B cell (primary cell): Measurements from ENCODE around the gene C20orf204. TPM values are rescaled to one million over a fixed set of nuclear protein-coding genes. Genes with fewer than 3 reads are reported as not detected.
"Not testable (repeated sequence)": the region's sequence is repeated elsewhere in the genome, so short reads cannot be mapped to it uniquely, and the experiment has no call there.

Experiments
- ATAC-seq: fragments of 200-7000 bp; cut with Tn5 transposase; one replicate; pipeline ENCODE4 v1.10.0; 2021; ENCODE audit warnings: low read depth, mild to moderate bottlenecking, moderate number of reproducible peaks, moderate library complexity
- CTCF ChIA-PET: fragments of 350-600 bp; sonication (Branson Sonifier 250); formaldehyde crosslinking; loops from one replicate; lab custom pipeline; 2021; ENCODE audit warnings: antibody characterized with exemption, inconsistent platforms; lab: Charles Lee
- POLR2A ChIA-PET: fragments of 350-600 bp; sonication (Branson Sonifier 250); formaldehyde crosslinking; loops from one replicate; lab custom pipeline; 2021; ENCODE audit warnings: antibody characterized with exemption; lab: Charles Lee
- DNase-seq: peaks from one replicate; pipeline ENCODE4 v3.0.0; 2013
- H2AFZ ChIP-seq: 2 replicates; pipeline ENCODE4 v1.6.1; 2012; ENCODE audit warnings: mild to moderate bottlenecking, low read depth, low read length; ENCODE audit not compliant: insufficient read depth, poor library complexity, severe bottlenecking
- H3K27ac ChIP-seq, 2 donors: 1 replicate in 1 of 2; 2 replicates in 1 of 2; pipeline ENCODE4 v1.5.1; 2012 to 2013; ENCODE audit warnings: low read length in 2 of 2, mild to moderate bottlenecking in 2 of 2, moderate library complexity in 1 of 2
- H3K27me3 ChIP-seq, 4 experiments: fragments of 200-600 bp in 1 of 4; sonication (generic) in 1 of 4; replicated peaks in 1 of 4; 1 replicate in 2 of 4; 2 replicates in 2 of 4; pipeline versions ENCODE4 v1.6.1 to v1.7.0; 2013 to 2016; ENCODE audit warnings: low read length in 3 of 4, mild to moderate bottlenecking in 2 of 4, mixed read lengths in 1 of 4, moderate library complexity in 1 of 4; ENCODE audit not compliant: insufficient read depth in 4 of 4, control insufficient read depth in 3 of 4; ENCODE audit errors: control extremely low read depth in 1 of 4
- H3K36me3 ChIP-seq, 2 experiments: replicated peaks in 1 of 2; 1 replicate in 1 of 2; 2 replicates in 1 of 2; pipeline versions ENCODE4 v1.6.1 to v1.7.1; 2013; ENCODE audit warnings: low read length in 1 of 2; ENCODE audit not compliant: insufficient read depth in 2 of 2, control insufficient read depth in 1 of 2; ENCODE audit errors: control extremely low read depth in 1 of 2, extremely low read depth in 1 of 2
- H3K4me1 ChIP-seq, 2 donors: fragments of 200-600 bp in 1 of 2; sonication (generic) in 1 of 2; 1 replicate in 1 of 2; 2 replicates in 1 of 2; pipeline versions ENCODE4 v1.5.1 to v1.6.1; 2013 to 2017; ENCODE audit warnings: low read length in 2 of 2; ENCODE audit not compliant: control insufficient read depth in 2 of 2, insufficient read depth in 2 of 2
- H3K4me2 ChIP-seq: replicated peaks from 2 replicates; pipeline ENCODE3; 2012; ENCODE audit warnings: mild to moderate bottlenecking, low read depth, low read length; ENCODE audit not compliant: poor library complexity, severe bottlenecking
- H3K4me3 ChIP-seq, 5 experiments: fragments of 200-600 bp in 1 of 5; sonication (generic) in 1 of 5; 1 replicate in 3 of 5; 2 replicates in 2 of 5; pipeline versions ENCODE4 v1.5.1 to v1.7.0; 2011 to 2016; ENCODE audit warnings: low read length in 4 of 5, mild to moderate bottlenecking in 4 of 5, low read depth in 2 of 5, control low read depth in 1 of 5, moderate library complexity in 1 of 5; ENCODE audit not compliant: insufficient read depth in 1 of 5; ENCODE audit errors: control extremely low read depth in 1 of 5, extremely low read depth in 1 of 5
- H3K79me2 ChIP-seq: fragments of 200-600 bp; sonication (generic); one replicate; pipeline ENCODE4 v1.6.0; 2016; ENCODE audit warnings: low read length; ENCODE audit not compliant: control insufficient read depth, insufficient read depth
- H3K9ac ChIP-seq: fragments of 200-600 bp; sonication (generic); 2 replicates; pipeline ENCODE4 v1.6.1; 2017; ENCODE audit warnings: mild to moderate bottlenecking, low read length, moderate library complexity
- H3K9me3 ChIP-seq, 3 donors: one replicate each; pipeline versions ENCODE4 v1.6.1 to v1.7.1; 2013; ENCODE audit warnings: low read length in 2 of 3; ENCODE audit not compliant: control insufficient read depth in 2 of 3, insufficient read depth in 1 of 3; ENCODE audit errors: control extremely low read depth in 1 of 3
- H4K20me1 ChIP-seq: 2 replicates; pipeline ENCODE4 v1.6.0; 2012; ENCODE audit warnings: mild to moderate bottlenecking, low read length; ENCODE audit not compliant: insufficient read depth, control insufficient read depth, poor library complexity, severe bottlenecking
- H3K27ac Mint-ChIP-seq: one replicate; pipeline ENCODE4 v1.8.0; 2021; ENCODE audit warnings: mixed read lengths
- H3K27me3 Mint-ChIP-seq: one replicate; pipeline ENCODE4 v1.8.0; 2021; ENCODE audit warnings: mixed read lengths
- H3K4me1 Mint-ChIP-seq: one replicate; pipeline ENCODE4 v1.8.0; 2021; ENCODE audit warnings: mixed read lengths
- H3K4me3 Mint-ChIP-seq: one replicate; pipeline ENCODE4 v1.8.0; 2021; ENCODE audit warnings: mixed read lengths
- H3K9me3 Mint-ChIP-seq: one replicate; pipeline ENCODE4 v1.8.0; 2022; ENCODE audit warnings: mixed read lengths; ENCODE audit not compliant: insufficient read depth
- WGBS: methylation state at CpG from one replicate; pipeline ENCODE4 v1.1.5; 2013; ENCODE audit warnings: missing lambda C conversion rate; ENCODE audit not compliant: insufficient coverage; 5-methylcytosine and 5-hydroxymethylcytosine counted together
- intact Hi-C: fragments of 100-400 bp; cut with micrococcal nuclease; formaldehyde crosslinking; loops from one replicate; pipeline ENCODE4 v1.10.0; 2022
- polyA plus RNA-seq: library from polyadenylated mRNA; depleted of rRNA; stranded (reverse); fragments of >200 nt; gene quantifications from 2 replicates; pipeline ENCODE4 v1.2.3, GENCODE V29; 2012
- small RNA-seq: library from RNA; depleted of rRNA; stranded (forward); fragments of <200 nt; gene quantifications from one replicate; pipeline ENCODE3, GENCODE V24; 2012; ENCODE audit warnings: low replicate concordance, low read depth; ENCODE audit not compliant: insufficient read length
- total RNA-seq, 2 donors: library from RNA; stranded (reverse); fragments of 120-200 nt in 1 of 2; gene quantifications; 1 replicate in 1 of 2; 2 replicates in 1 of 2; pipeline versions ENCODE4 v1.2.3 to v1.2.4, GENCODE V29; 2013 to 2022

C20orf204 gene
- total and polyA plus RNA-seq, 2 donors (not counting 1 experiment from before 2014, with no cell fraction given): 0.24 to 2.5 TPM

GRCh38 chr20:64087226-64087825, 51.3 kb downstream of the C20orf204 start:
- H3K4me3 Mint-ChIP-seq, H3K4me2 ChIP-seq, H3K4me3 ChIP-seq, H3K36me3 ChIP-seq, ATAC-seq, intact Hi-C loops, H3K9me3 Mint-ChIP-seq, DNase-seq, H3K27ac ChIP-seq, H3K9ac ChIP-seq, H3K79me2 ChIP-seq, H2AFZ ChIP-seq, H3K27ac Mint-ChIP-seq: not testable (repeated sequence)
- ChIA-PET CTCF (interaction anchor here (1.3 to 11.8 kb wide), 2 partner anchors 31 to 47 kb away, joined by 5 to 220 read pairs; no protein-coding TSS in a partner anchor), POLR2A (interaction anchor here (1.4 kb wide), 1 partner anchor 12 kb away, joined by 3 read pairs; no protein-coding TSS in a partner anchor)
- Histone ChIP-seq H3K4me1 (peaks cover 20 to 23% of the 10 kb centered on the region in 2 donors), H3K27me3 (peaks cover 0 to 14% (median 3%) of the 10 kb centered on the region in 4 experiments), H3K9me3 (peaks cover 0 to 18% (median 0%) of the 10 kb centered on the region in 3 donors), H4K20me1 (peaks cover 15% of the 10 kb centered on the region)
- Mint-ChIP-seq H3K4me1 (peaks cover 25% of the 10 kb centered on the region), H3K27me3 (peaks cover 11% of the 10 kb centered on the region)
- WGBS: no CpG with 5 or more reads among the region's 36 CpGs

GRCh38 chr20:64088586-64088985, 52.6 kb downstream of the C20orf204 start:
- H3K27ac Mint-ChIP-seq, H3K4me3 ChIP-seq, CTCF ChIA-PET, H4K20me1 ChIP-seq, H3K27ac ChIP-seq, intact Hi-C loops, H3K4me3 Mint-ChIP-seq, H3K9ac ChIP-seq, ATAC-seq, H3K4me2 ChIP-seq, H3K9me3 Mint-ChIP-seq, H2AFZ ChIP-seq, H3K79me2 ChIP-seq, H3K36me3 ChIP-seq, DNase-seq, POLR2A ChIA-PET: not testable (repeated sequence)
- peaks cover 0 to 18% (median 0%) of the 10 kb centered on the region in 3 donors for H3K9me3 ChIP-seq
- H3K4me1 ChIP-seq: peaks cover 9 to 18% of the 10 kb centered on the region in 2 donors
- Mint-ChIP-seq H3K4me1 (peaks cover 20% of the 10 kb centered on the region), H3K27me3 (peaks cover 11% of the 10 kb centered on the region)
- peaks cover 0 to 14% (median 3%) of the 10 kb centered on the region in 4 experiments for H3K27me3 ChIP-seq

Small RNA genes lying within 50 kb of the gene (small RNA-seq; reads per million reads assigned to genes)
- gene AL355803.1 (not detected), gene MIR6813 (not detected)

Other genes starting within 250 kb of the C20orf204 start
- 0.64 and 1.6 TPM in 2 replicates for gene ZBTB46, start 204.9 kb upstream of the C20orf204 start, total RNA-seq
- 0.16 and 0.30 TPM in 2 replicates for gene ZBTB46, start 204.9 kb upstream of the C20orf204 start, polyA plus RNA-seq
- gene ABHD16B, start 174.7 kb upstream of the C20orf204 start, total RNA-seq: not detected in 2 replicates
- gene ABHD16B, start 174.7 kb upstream of the C20orf204 start, polyA plus RNA-seq: not detected in 2 replicates
- 41.1 and 41.3 TPM in 2 replicates for gene TPD52L2, start 170.9 kb upstream of the C20orf204 start, total RNA-seq
- 39.9 and 45.6 TPM in 2 replicates for gene TPD52L2, start 170.9 kb upstream of the C20orf204 start, polyA plus RNA-seq
- gene DNAJC5, start 141.1 kb upstream of the C20orf204 start, total RNA-seq: 32.6 and 33.3 TPM in 2 replicates
- 12.2 and 13.4 TPM in 2 replicates for gene DNAJC5, start 141.1 kb upstream of the C20orf204 start, polyA plus RNA-seq
- gene UCKL1, start 79.8 kb upstream of the C20orf204 start, total RNA-seq: 104 and 106 TPM in 2 replicates
- 184 and 199 TPM in 2 replicates for gene UCKL1, start 79.8 kb upstream of the C20orf204 start, polyA plus RNA-seq
- gene ZNF512B, start 66.3 kb upstream of the C20orf204 start, total RNA-seq: 10.4 and 10.5 TPM in 2 replicates
- gene ZNF512B, start 66.3 kb upstream of the C20orf204 start, polyA plus RNA-seq: 5.5 and 8.8 TPM in 2 replicates
- gene SAMD10, start 56.5 kb upstream of the C20orf204 start, total RNA-seq: 9.8 and 12.7 TPM in 2 replicates
- 27.4 and 34.2 TPM in 2 replicates for gene SAMD10, start 56.5 kb upstream of the C20orf204 start, polyA plus RNA-seq
- gene PRPF6, start 55.0 kb upstream of the C20orf204 start, total RNA-seq: 79.7 and 82.9 TPM in 2 replicates
- 31.7 and 32.1 TPM in 2 replicates for gene PRPF6, start 55.0 kb upstream of the C20orf204 start, polyA plus RNA-seq
- gene SOX18, start 13.5 kb downstream of the C20orf204 start, total RNA-seq: not detected in 2 replicates
- not detected in 2 replicates for gene SOX18, start 13.5 kb downstream of the C20orf204 start, polyA plus RNA-seq
- gene TCEA2, start 27.0 kb downstream of the C20orf204 start, total RNA-seq: 49.3 and 58.1 TPM in 2 replicates
- gene TCEA2, start 27.0 kb downstream of the C20orf204 start, polyA plus RNA-seq: 56.9 and 63.9 TPM in 2 replicates
- 69.4 TPM in 2 replicates for gene RGS19, start 43.3 kb downstream of the C20orf204 start, total RNA-seq
- gene RGS19, start 43.3 kb downstream of the C20orf204 start, polyA plus RNA-seq: 160 and 203 TPM in 2 replicates
- 6.2 and 7.3 TPM in 2 replicates for gene OPRL1, start 43.9 kb downstream of the C20orf204 start, total RNA-seq
- 3.1 and 3.5 TPM in 2 replicates for gene OPRL1, start 43.9 kb downstream of the C20orf204 start, polyA plus RNA-seq
- gene LKAAEAR1, start 48.2 kb downstream of the C20orf204 start, total RNA-seq: 1.8 and 1.9 TPM in 2 replicates
- 0.87 TPM in 1 of 2 replicates, not detected in the other for gene LKAAEAR1, start 48.2 kb downstream of the C20orf204 start, polyA plus RNA-seq
- gene NPBWR2, start 71.4 kb downstream of the C20orf204 start, total RNA-seq: 0.22 TPM in 1 of 2 replicates, not detected in the other
- gene NPBWR2, start 71.4 kb downstream of the C20orf204 start, polyA plus RNA-seq: 0.21 and 0.22 TPM in 2 replicates
- 42.2 and 47.3 TPM in 2 replicates for gene MYT1, start 128.3 kb downstream of the C20orf204 start, total RNA-seq
- gene MYT1, start 128.3 kb downstream of the C20orf204 start, polyA plus RNA-seq: 0.49 and 0.55 TPM in 2 replicates
- 120 and 131 TPM in 2 replicates for gene PCMTD2, start 219.6 kb downstream of the C20orf204 start, total RNA-seq
- 39.8 and 52.1 TPM in 2 replicates for gene PCMTD2, start 219.6 kb downstream of the C20orf204 start, polyA plus RNA-seq